HepG2 (cell line): ENCODE measurements around the gene SPDYE2B. TPM values are rescaled to one million over a fixed set of nuclear protein-coding genes. Genes with fewer than 3 reads are reported as not detected.
A peak's percentile ranks its signal among the peaks of the same experiment; 100 is the strongest.
"Not testable (repeated sequence)": the region's sequence is repeated elsewhere in the genome, so short reads cannot be mapped to it uniquely, and the experiment has no call there.

Source experiments
- ATAC-seq: fragments of 200-7000 bp; cut with Tn5 transposase; 3 replicates; pipeline ENCODE4 v1.9.1; 2020; ENCODE audit warnings: mild to moderate bottlenecking, moderate library complexity
- BruUV-seq: library from RNA; stranded (reverse); fragments of 400-500 nt; replicated peaks from 2 replicates; lab custom pipeline; 2021; lab: Mats Ljungman, UMichigan
- CTCF ChIA-PET: fragments of 300-600 bp; formaldehyde crosslinking; extraction: SDS; loops from one replicate; lab custom pipeline; 2021; ENCODE audit warnings: low total read pairs, inconsistent platforms, low intra/inter-chr PET ratio; lab: Yijun Ruan, JAX
- POLR2A ChIA-PET: fragments of 350-600 bp; sonication (Branson Sonifier 250); formaldehyde crosslinking; loops from one replicate; lab custom pipeline; 2020; ENCODE audit warnings: antibody characterized with exemption, inconsistent platforms; lab: Yijun Ruan, JAX
- DNase-seq: peaks from one replicate; pipeline ENCODE4 v3.0.0-alpha.2; 2015; ENCODE audit warnings: low spot score
- FAIRE-seq: peaks from 3 replicates; lab custom pipeline; 2011; peaks lifted over from hg19 to GRCh38; lab: Jason Lieb, UNC
- H2AFZ ChIP-seq: one replicate; pipeline ENCODE4 v1.6.1; 2011; ENCODE audit warnings: low read length, inconsistent platforms
- H3K27ac ChIP-seq: fragments of 300-600 bp; 3 replicates; pipeline ENCODE4 v1.8.0; 2011; ENCODE audit warnings: mixed run types, mild to moderate bottlenecking, mixed read lengths, low read length, inconsistent platforms; ENCODE audit not compliant: insufficient read depth; ENCODE audit errors: extremely low read length
- H3K27me3 ChIP-seq, 2 experiments: fragments of 200-600 bp in 1 of 2; 2 replicates in 1 of 2; 3 replicates in 1 of 2; pipeline versions ENCODE4 v1.6.0 to v1.8.0; 2011; ENCODE audit warnings: low read length in 2 of 2, mild to moderate bottlenecking in 2 of 2, moderate library complexity in 2 of 2, inconsistent platforms in 1 of 2; ENCODE audit not compliant: insufficient read depth in 2 of 2, control insufficient read depth in 1 of 2
- H3K36me3 ChIP-seq, 2 experiments: fragments of 200-600 bp in 1 of 2; replicated peaks in 1 of 2; 2 replicates in 1 of 2; 3 replicates in 1 of 2; pipeline versions ENCODE4 v1.5.1 to v1.8.0; 2011; ENCODE audit warnings: low read length in 2 of 2, inconsistent platforms in 1 of 2; ENCODE audit not compliant: insufficient read depth in 2 of 2, control insufficient read depth in 1 of 2
- H3K4me1 ChIP-seq: 2 replicates; pipeline ENCODE4 v1.5.1; 2012; ENCODE audit warnings: low read length, inconsistent platforms; ENCODE audit not compliant: insufficient read depth
- H3K4me2 ChIP-seq: 2 replicates; pipeline ENCODE4 v1.6.0; 2011; ENCODE audit warnings: low read depth, low read length, inconsistent platforms
- H3K4me3 ChIP-seq, 3 experiments: fragments of 200-600 bp in 1 of 3; sonication (generic), shearing (Covaris generic) in 1 of 3; replicated peaks in 1 of 3; 2 replicates each; pipeline ENCODE4 v1.5.1; 2011 to 2016; ENCODE audit warnings: low read length in 3 of 3, inconsistent platforms in 2 of 3, low read depth in 2 of 3, mild to moderate bottlenecking in 2 of 3, control low read depth in 1 of 3, mixed read lengths in 1 of 3; ENCODE audit not compliant: insufficient read depth in 1 of 3
- H3K79me2 ChIP-seq: one replicate; pipeline ENCODE4 v1.6.1; 2011; ENCODE audit warnings: low read length, inconsistent platforms; ENCODE audit not compliant: insufficient read depth
- H3K9ac ChIP-seq: 2 replicates; pipeline ENCODE4 v1.6.0; 2011; ENCODE audit warnings: mild to moderate bottlenecking, low read depth, low read length, inconsistent platforms; ENCODE audit not compliant: insufficient read depth
- H3K9me3 ChIP-seq: 2 replicates; pipeline ENCODE4 v1.5.1; 2012; ENCODE audit warnings: mild to moderate bottlenecking, low read length
- H4K20me1 ChIP-seq: 2 replicates; pipeline ENCODE4 v1.6.0; 2011; ENCODE audit warnings: inconsistent platforms, mild to moderate bottlenecking, low read length, moderate library complexity; ENCODE audit not compliant: insufficient read depth
- WGBS: methylation state at CpG from one replicate; pipeline ENCODE4 v1.1.6; 2017; ENCODE audit warnings: low lambda C conversion rate; 5-methylcytosine and 5-hydroxymethylcytosine counted together
- in situ Hi-C: cut with HindIII; loops from 2 replicates; pipeline ENCODE4 v1.10.0; 2017; ENCODE audit warnings: low pct_unique_long_range_greater_than_20kb; ENCODE audit not compliant: extremely low pct_ligation_motif_present
- intact Hi-C: fragments of 100-400 bp; cut with micrococcal nuclease; formaldehyde crosslinking; loops from one replicate; pipeline ENCODE4 v1.10.0; 2022; ENCODE audit not compliant: unreplicated experiment
- polyA plus RNA-seq, 8 experiments: library from polyadenylated mRNA; depleted of rRNA in 3 of 8; stranded (reverse) in 7 of 8; unstranded in 1 of 8; fragments of >200 nt; fragmentation: Illumina TruSeq in 4 of 8; extraction: Trizol in 4 of 8; gene quantifications; 2 replicates each; pipeline versions ENCODE4 v1.2.1 to v1.2.3, GENCODE V29; 2011 to 2016; ENCODE audit warnings: low read depth in 4 of 8, missing spikeins in 1 of 8, mixed read lengths in 1 of 8; ENCODE audit not compliant: insufficient read depth in 1 of 8
- total RNA-seq, 5 experiments: library from RNA; depleted of rRNA; stranded (reverse); fragments of >200 nt; fragmentation: Illumina TruSeq; extraction: Trizol; gene quantifications; 2 replicates each; pipeline ENCODE4 v1.2.3, GENCODE V29; 2016; ENCODE audit warnings: low read depth in 1 of 5

The SPDYE2B gene
- total and polyA plus RNA-seq, 2 of the 13 experiments (the other 11 are each of a cell fraction or from before 2014, with no cell fraction given): not detected

DNA sequence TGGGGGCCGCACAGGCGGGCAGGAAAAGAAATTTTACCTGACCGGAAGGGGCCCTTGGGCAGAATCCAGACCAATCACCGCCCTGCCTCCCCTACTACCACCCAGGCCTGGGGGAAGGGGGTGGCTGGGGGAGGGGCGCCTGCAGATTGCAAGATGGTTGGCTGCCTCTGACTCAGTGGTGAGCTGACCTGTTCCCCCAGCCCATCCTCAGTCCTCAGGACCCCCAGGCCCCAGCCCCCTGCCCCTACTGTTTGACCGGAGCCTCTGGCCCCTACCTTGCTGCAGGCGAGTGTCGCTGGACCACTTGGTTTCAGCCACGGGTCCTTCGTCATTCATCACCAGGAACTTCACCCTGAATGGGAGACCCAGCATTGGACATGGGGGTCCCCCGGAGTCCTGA is 11.3 kb upstream of the SPDYE2B start:
- H3K9ac ChIP-seq, H3K4me2 ChIP-seq, FAIRE-seq, H3K27me3 ChIP-seq, intact Hi-C loops, DNase-seq, H4K20me1 ChIP-seq, ATAC-seq, BruUV-seq, POLR2A ChIA-PET, in situ Hi-C loops, H3K36me3 ChIP-seq, H3K4me3 ChIP-seq, H3K4me1 ChIP-seq, H3K9me3 ChIP-seq, CTCF ChIA-PET, H3K27ac ChIP-seq, H3K79me2 ChIP-seq, H2AFZ ChIP-seq: not testable (repeated sequence)
- WGBS: 93% methylated on average over 6 of the region's 11 CpGs

GRCh38 chr7:102642691-102643090 is 7.4 kb upstream of the SPDYE2B start, which contains the start of gene UPK3BL1:
Gene UPK3BL1 (minus strand): TSS chr7:102642791. CDS start chr7:102642741, 50 bp downstream.
- intact Hi-C loops, CTCF ChIA-PET, H3K4me1 ChIP-seq, H3K4me3 ChIP-seq, H4K20me1 ChIP-seq, in situ Hi-C loops, H3K79me2 ChIP-seq, H3K4me2 ChIP-seq, H3K36me3 ChIP-seq, H3K27me3 ChIP-seq, H2AFZ ChIP-seq, DNase-seq, H3K9ac ChIP-seq, ATAC-seq, H3K27ac ChIP-seq, H3K9me3 ChIP-seq, FAIRE-seq, BruUV-seq, POLR2A ChIA-PET: not testable (repeated sequence)
- no CpG with 5 or more reads among the region's 9 CpGs for WGBS

DNA sequence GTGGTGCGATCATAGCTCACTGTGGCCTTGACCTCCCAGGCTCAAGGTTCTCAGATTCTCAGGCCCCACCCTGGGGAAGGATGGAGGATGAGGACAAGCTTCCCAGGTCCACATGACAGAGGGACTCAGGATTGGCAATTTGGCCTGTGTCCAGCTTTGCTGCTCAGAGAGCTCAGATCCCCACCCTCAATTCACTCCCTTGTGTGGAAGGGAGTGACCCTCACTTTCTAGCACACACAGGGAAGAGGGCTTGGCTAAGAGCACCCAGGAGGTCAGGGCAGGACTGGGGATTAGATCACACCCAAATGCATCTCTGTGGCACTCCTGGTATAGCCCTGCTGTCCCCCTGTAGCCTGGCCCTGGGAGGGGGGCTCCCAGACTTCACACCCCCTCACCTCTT is 6.7 kb upstream of the SPDYE2B start:
- H2AFZ ChIP-seq, DNase-seq, H3K27me3 ChIP-seq, H3K4me1 ChIP-seq, FAIRE-seq, H3K36me3 ChIP-seq, H3K9me3 ChIP-seq, intact Hi-C loops, H3K27ac ChIP-seq, H3K4me3 ChIP-seq, ATAC-seq, H3K9ac ChIP-seq, H3K4me2 ChIP-seq, POLR2A ChIA-PET, CTCF ChIA-PET, in situ Hi-C loops, H3K79me2 ChIP-seq, H4K20me1 ChIP-seq: not testable (repeated sequence)
- WGBS: no CpG with 5 or more reads among the region's 1 CpG
- TSS peak; percentile 51 for BruUV-seq

DNA sequence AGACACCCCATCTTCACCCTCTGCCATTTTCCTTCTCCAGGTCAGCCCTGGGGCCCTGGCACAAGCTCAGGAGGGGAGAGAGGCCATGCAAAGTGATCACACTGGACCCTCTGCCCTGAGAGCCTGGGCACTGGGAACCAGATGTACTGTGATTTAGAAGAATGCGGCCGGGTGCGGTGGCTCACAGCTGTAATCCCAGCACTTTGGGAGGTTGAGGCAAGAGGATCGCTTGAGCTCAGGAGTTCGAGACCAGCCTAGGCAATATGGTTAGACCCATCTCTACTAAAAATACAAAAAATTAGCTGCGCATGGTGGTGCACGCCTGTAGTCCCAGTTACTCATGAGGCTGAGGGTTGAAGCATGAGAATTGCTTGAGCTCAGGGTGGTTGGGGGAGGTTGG is 2.3 kb upstream of the SPDYE2B start:
- H3K9me3 ChIP-seq, H4K20me1 ChIP-seq, H3K79me2 ChIP-seq, CTCF ChIA-PET, FAIRE-seq, H3K4me2 ChIP-seq, in situ Hi-C loops, H3K9ac ChIP-seq, H3K4me3 ChIP-seq, H3K27ac ChIP-seq, BruUV-seq, H3K4me1 ChIP-seq, DNase-seq, H3K27me3 ChIP-seq, H3K36me3 ChIP-seq, H2AFZ ChIP-seq, POLR2A ChIA-PET, intact Hi-C loops: not testable (repeated sequence)
- 95% methylated on average over 6 of the region's 7 CpGs for WGBS
- ATAC-seq: peak; percentile 38
